Neural cell (in vitro differentiated cells): ENCODE data around the gene PMIS2.

ENCODE experiments used
- CTCF ChIP-seq: fragments of 450-650 bp; IDR thresholded peaks from 2 replicates; pipeline ENCODE4 v1.5.1; 2014; ENCODE audit warnings: antibody characterized with exemption, mild to moderate bottlenecking, moderate library complexity; ENCODE audit not compliant: poor library complexity, severe bottlenecking
- EP300 ChIP-seq: fragments of 450-650 bp; conservative IDR thresholded peaks from 2 replicates; pipeline ENCODE4 v1.6.1; 2014; ENCODE audit warnings: antibody characterized with exemption, mild to moderate bottlenecking, moderate library complexity; ENCODE audit not compliant: poor library complexity, severe bottlenecking
- EZH2 ChIP-seq: fragments of 200-600, 300-800 bp; shearing (Covaris generic), sonication (generic); IDR thresholded peaks from 2 replicates; pipeline ENCODE4 v1.6.1; 2014; ENCODE audit warnings: antibody characterized with exemption, low read length, borderline replicate concordance, mild to moderate bottlenecking; ENCODE audit not compliant: insufficient read depth, poor library complexity, severe bottlenecking
- POLR2AphosphoS5 ChIP-seq: IDR thresholded peaks from 2 replicates; pipeline ENCODE4 v1.6.1; 2012
- RAD21 ChIP-seq: fragments of 450-650 bp; conservative IDR thresholded peaks from 2 replicates; pipeline ENCODE4 v1.6.1; 2014; ENCODE audit warnings: antibody characterized with exemption, mild to moderate bottlenecking, moderate library complexity
- SMC3 ChIP-seq: fragments of 450-650 bp; conservative IDR thresholded peaks from 2 replicates; pipeline ENCODE4 v1.6.1; 2014; ENCODE audit warnings: antibody characterized with exemption, mild to moderate bottlenecking, moderate library complexity; ENCODE audit not compliant: poor library complexity
- TAF1 ChIP-seq: IDR thresholded peaks from 2 replicates; pipeline ENCODE4 v1.6.1; 2012; ENCODE audit warnings: low read depth

- TF ChIP-seq POLR2AphosphoS5, result no peak
- TF ChIP-seq CTCF, result no peak
- no peak for TF ChIP-seq EP300
- TF ChIP-seq RAD21, result no peak
- TF ChIP-seq EZH2, result no peak
- TF ChIP-seq TAF1, result no peak
- TF ChIP-seq SMC3, result no peak
Measured at GRCh38 chr19:35618857-35619256, 32.9 kb downstream of the PMIS2 start.
